Calu3 (cell line): ENCODE data around the gene SEC22C. TPM values are rescaled to one million over a fixed set of nuclear protein-coding genes. Genes with fewer than 3 reads are reported as not detected.

Source experiments
- BruUV-seq: library from RNA; stranded (reverse); fragments of 400-500 nt; replicated peaks from 2 replicates; lab custom pipeline; 2021; lab: Mats Ljungman, UMichigan
- CTCF ChIA-PET: fragments of 300-600 bp; sonication (Branson Sonifier 250); formaldehyde crosslinking; loops from one replicate; lab custom pipeline; 2022; ENCODE audit warnings: antibody characterized with exemption; lab: Charles Lee
- DNase-seq: peaks from one replicate; pipeline ENCODE4 v3.0.0; 2022
- H3K27ac Mint-ChIP-seq: one replicate; pipeline ENCODE4 v1.8.0; 2022; ENCODE audit warnings: mixed read lengths; ENCODE audit not compliant: unreplicated experiment
- H3K27me3 Mint-ChIP-seq: one replicate; pipeline ENCODE4 v1.8.0; 2022; ENCODE audit warnings: mixed read lengths; ENCODE audit not compliant: unreplicated experiment
- H3K36me3 Mint-ChIP-seq: one replicate; pipeline ENCODE4 v1.8.0; 2022; ENCODE audit warnings: mild to moderate bottlenecking, moderate library complexity, mixed read lengths; ENCODE audit not compliant: insufficient read depth, unreplicated experiment
- H3K4me1 Mint-ChIP-seq: one replicate; pipeline ENCODE4 v1.8.0; 2022; ENCODE audit warnings: mild to moderate bottlenecking, low read depth, mixed read lengths; ENCODE audit not compliant: unreplicated experiment
- H3K4me3 Mint-ChIP-seq: one replicate; pipeline ENCODE4 v1.8.0; 2022; ENCODE audit warnings: mild to moderate bottlenecking, low read depth, moderate library complexity, mixed read lengths; ENCODE audit not compliant: unreplicated experiment
- H3K9me3 Mint-ChIP-seq: one replicate; pipeline ENCODE4 v1.8.0; 2022; ENCODE audit warnings: low read depth, mixed read lengths; ENCODE audit not compliant: unreplicated experiment
- intact Hi-C: fragments of 100-400 bp; cut with micrococcal nuclease; formaldehyde crosslinking; loops from one replicate; pipeline ENCODE4 v1.10.0; 2022; ENCODE audit not compliant: unreplicated experiment
- total RNA-seq: library from RNA; stranded (reverse); gene quantifications from 2 replicates; pipeline ENCODE4 v1.2.3, GENCODE V29; 2022
- TF ChIP-seq, protein P1 (sequence below): fragments of 200-600 bp; IDR thresholded peaks from one replicate; pipeline ENCODE4 v1.8.0; 2022; ENCODE audit warnings: antibody characterized with exemption; ENCODE audit not compliant: unreplicated experiment

SEC22C gene
- total RNA-seq, 1 experiment from 2014 or later, result 42.3 TPM

DNA sequence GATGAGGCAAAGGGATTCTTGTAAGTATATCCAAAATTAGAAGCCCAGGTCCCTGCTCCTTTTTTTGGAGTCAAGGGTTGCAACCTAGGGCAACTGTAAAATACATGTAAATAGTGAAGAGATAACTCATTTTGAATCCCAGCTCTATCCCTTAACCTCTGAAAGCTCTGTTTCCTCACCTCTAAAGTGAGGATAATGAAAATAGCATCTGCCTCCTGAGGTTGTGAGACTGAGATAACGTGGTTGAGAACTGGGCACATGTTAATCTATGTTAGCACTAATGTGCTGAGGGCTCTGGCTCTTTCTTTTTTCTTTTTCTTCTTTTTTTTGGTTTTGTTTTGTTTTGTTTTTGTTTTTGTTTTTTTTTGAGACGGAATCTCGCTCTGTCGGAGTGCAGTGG is 13.9 kb upstream of the SEC22C start:
- Mint-ChIP-seq H3K36me3 (peaks cover 50% of the 10 kb centered on the region), H3K27ac (no peak overlapping the region), H3K4me1 (peaks cover 10% of the 10 kb centered on the region), H3K27me3 (no peaks in the 10 kb centered on the region), H3K4me3 (no peak overlapping the region), H3K9me3 (no peaks in the 10 kb centered on the region)
- intact Hi-C loops, result no loop called here
- no peak for DNase-seq
- BruUV-seq, result no TSS peak
- TF ChIP-seq, protein P1, sequence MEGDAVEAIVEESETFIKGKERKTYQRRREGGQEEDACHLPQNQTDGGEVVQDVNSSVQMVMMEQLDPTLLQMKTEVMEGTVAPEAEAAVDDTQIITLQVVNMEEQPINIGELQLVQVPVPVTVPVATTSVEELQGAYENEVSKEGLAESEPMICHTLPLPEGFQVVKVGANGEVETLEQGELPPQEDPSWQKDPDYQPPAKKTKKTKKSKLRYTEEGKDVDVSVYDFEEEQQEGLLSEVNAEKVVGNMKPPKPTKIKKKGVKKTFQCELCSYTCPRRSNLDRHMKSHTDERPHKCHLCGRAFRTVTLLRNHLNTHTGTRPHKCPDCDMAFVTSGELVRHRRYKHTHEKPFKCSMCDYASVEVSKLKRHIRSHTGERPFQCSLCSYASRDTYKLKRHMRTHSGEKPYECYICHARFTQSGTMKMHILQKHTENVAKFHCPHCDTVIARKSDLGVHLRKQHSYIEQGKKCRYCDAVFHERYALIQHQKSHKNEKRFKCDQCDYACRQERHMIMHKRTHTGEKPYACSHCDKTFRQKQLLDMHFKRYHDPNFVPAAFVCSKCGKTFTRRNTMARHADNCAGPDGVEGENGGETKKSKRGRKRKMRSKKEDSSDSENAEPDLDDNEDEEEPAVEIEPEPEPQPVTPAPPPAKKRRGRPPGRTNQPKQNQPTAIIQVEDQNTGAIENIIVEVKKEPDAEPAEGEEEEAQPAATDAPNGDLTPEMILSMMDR, result no peak
- CTCF ChIA-PET, result no interaction called here

DNA sequence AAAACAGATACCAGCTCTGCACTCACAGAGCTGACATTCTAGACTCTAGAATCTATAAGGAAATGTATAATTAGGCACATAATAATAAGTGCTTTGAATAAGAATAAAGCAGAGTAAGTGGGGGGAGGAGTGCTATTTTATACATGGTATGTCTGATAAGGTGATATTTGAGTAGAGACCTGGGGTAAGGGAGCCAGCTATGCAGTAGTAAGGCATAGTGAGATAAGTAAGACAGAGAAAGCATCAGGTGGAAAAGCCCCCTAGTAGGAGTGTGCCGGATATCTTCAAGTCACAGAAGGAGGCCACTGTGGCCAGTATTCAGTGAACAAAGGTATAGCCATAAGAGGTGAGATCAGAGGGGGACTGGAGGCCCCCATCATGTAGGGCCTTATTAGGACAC is 11.9 kb upstream of the SEC22C start:
- H3K4me1 Mint-ChIP-seq, result peaks cover 10% of the 10 kb centered on the region
- H3K9me3 Mint-ChIP-seq, result no peaks in the 10 kb centered on the region
- CTCF ChIA-PET, result interaction anchor here (0.6 to 1.1 kb wide), 2 partner anchors 11 to 117 kb away, joined by 3 to 4 read pairs; no protein-coding TSS in a partner anchor
- H3K36me3 Mint-ChIP-seq, result peaks cover 48% of the 10 kb centered on the region
- no peak overlapping the region for H3K4me3 Mint-ChIP-seq
- TF ChIP-seq, protein P1, result no peak
- BruUV-seq, result no TSS peak
- no peaks in the 10 kb centered on the region for H3K27me3 Mint-ChIP-seq
- no peak for DNase-seq
- no peak overlapping the region for H3K27ac Mint-ChIP-seq
- intact Hi-C loops, result no loop called here

DNA sequence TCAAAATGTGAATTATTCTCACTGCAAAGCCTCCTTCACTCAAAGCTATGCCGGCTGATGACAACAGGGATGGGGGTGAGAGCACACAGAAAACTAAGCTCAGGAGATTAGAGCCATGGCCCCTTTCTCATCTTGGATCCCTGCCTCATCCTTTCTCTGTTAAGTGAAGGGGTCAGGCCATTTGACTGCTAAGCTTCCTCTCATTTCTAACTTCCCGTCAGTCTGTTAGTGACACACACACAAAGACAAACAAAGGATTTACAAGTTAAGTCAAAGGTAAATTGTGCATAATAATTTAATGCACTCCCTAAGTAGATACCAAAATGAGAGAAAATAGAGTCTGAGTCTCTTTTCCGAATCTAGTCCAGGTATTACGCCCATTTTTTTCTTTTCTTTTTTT is 10.0 kb upstream of the SEC22C start:
- Mint-ChIP-seq H3K4me1 (peaks cover 10% of the 10 kb centered on the region), H3K9me3 (no peaks in the 10 kb centered on the region), H3K27ac (peak overlapping the region; percentile 80), H3K36me3 (peaks cover 44% of the 10 kb centered on the region), H3K4me3 (peak overlapping the region; percentile 73), H3K27me3 (no peaks in the 10 kb centered on the region)
- CTCF ChIA-PET, result interaction anchor here (1.8 kb wide), 1 partner anchor 8 kb away, joined by 6 read pairs; no protein-coding TSS in a partner anchor
- intact Hi-C loops, result no loop called here
- TF ChIP-seq, protein P1, result no peak
- DNase-seq, result no peak
- TSS peak; percentile 46 for BruUV-seq

DNA sequence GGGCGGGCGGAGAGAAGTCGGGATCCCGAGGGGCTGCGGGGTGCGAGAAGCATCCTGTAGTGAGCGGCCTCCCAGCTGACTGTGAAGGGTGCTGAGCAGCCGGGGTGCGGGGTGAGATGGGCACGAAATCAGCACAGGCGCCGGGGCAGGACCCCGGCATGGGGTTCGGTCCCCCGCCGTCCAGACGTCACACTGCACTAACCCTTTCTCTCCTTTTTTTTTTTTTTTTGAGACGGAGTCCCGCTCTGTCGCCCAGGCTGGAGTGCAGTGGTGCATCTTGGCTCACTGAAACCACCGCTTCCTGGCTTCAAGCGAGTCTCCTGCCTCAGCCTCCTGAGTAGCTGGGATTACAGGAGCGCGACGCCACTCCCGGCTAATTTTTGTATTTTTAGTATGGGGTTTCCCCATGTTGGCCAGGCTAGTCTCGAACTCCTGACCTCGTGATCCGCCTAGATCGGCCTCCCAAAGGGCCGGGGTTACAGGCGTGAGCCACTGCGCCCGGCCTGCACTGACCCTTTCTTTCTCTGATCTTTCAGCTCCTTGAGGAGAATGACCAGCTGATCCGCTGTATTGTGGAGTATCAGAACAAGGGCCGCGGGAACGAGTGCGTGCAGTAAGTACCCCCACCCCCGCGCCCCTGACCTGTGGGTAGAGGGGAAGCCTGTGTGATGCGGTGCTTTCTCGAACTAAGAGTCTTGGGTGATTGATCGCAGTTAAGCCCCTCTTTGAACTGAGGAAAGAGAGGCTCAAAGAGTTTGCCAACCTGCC is 9.4 kb upstream of the SEC22C start:
- Mint-ChIP-seq H3K4me3 (peak overlapping the region; percentile 73), H3K4me1 (peaks cover 10% of the 10 kb centered on the region), H3K27me3 (no peaks in the 10 kb centered on the region), H3K9me3 (no peaks in the 10 kb centered on the region), H3K27ac (peak overlapping the region; percentile 80), H3K36me3 (peaks cover 44% of the 10 kb centered on the region)
- intact Hi-C loops, result no loop called here
- TF ChIP-seq, protein P1, result no peak
- no peak for DNase-seq
- no TSS peak for BruUV-seq
- CTCF ChIA-PET, result interaction anchor here (0.5 to 1.8 kb wide), 10 partner anchors 9 to 283 kb away, joined by 3 to 6 read pairs (median 3); no protein-coding TSS in a partner anchor
